ENCODE measurements around the gene HDAC4.

DNA sequence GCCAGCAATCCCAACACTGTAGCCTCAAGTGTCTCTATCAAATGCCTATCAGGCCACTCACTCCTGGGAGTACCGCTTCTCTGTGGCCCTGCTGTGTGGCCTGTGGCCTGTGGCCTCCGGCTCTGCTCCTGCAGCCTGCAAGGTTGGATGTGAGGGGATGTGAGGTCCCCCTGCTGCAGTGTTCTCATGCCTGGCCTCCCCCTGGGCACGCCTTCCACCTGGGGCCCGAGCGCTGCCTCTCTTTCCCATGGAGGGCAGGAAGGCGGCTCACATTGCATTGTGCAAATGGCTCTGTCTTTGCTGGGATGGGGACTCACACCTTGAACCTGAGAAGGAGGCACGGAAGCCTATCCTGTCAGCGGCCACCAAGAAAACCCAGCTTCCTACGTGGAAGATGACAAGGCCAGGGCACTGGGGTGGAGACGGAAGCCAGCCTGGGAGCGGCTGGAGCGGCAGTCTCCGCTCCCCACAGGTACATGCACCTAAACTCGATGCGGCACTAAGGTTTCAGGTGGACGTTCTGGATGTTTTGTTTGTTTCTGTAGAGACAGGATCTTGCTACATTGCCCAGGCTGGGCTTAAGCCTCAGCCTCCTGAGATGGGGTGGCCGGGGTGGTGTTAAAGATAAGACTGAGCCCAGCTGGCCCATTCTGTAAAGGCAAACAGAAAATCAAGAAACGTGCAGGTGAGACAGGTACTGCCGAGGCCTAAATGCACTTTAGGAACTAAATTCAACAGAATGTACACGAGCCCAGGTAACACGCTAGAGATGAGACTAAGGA is 140.1 kb downstream of the HDAC4 start:
- TF ChIP-seq CTCF (IDR thresholded peaks at IDR 0.05), result no peak
- no peak for TF ChIP-seq JUN (IDR thresholded peaks at IDR 0.05)
- no peak for TF ChIP-seq RAD21 (conservative IDR thresholded peaks at IDR 0.05 in 1 of 2, IDR thresholded peaks at IDR 0.05 in 1 of 2)
- TF ChIP-seq, protein P1, sequence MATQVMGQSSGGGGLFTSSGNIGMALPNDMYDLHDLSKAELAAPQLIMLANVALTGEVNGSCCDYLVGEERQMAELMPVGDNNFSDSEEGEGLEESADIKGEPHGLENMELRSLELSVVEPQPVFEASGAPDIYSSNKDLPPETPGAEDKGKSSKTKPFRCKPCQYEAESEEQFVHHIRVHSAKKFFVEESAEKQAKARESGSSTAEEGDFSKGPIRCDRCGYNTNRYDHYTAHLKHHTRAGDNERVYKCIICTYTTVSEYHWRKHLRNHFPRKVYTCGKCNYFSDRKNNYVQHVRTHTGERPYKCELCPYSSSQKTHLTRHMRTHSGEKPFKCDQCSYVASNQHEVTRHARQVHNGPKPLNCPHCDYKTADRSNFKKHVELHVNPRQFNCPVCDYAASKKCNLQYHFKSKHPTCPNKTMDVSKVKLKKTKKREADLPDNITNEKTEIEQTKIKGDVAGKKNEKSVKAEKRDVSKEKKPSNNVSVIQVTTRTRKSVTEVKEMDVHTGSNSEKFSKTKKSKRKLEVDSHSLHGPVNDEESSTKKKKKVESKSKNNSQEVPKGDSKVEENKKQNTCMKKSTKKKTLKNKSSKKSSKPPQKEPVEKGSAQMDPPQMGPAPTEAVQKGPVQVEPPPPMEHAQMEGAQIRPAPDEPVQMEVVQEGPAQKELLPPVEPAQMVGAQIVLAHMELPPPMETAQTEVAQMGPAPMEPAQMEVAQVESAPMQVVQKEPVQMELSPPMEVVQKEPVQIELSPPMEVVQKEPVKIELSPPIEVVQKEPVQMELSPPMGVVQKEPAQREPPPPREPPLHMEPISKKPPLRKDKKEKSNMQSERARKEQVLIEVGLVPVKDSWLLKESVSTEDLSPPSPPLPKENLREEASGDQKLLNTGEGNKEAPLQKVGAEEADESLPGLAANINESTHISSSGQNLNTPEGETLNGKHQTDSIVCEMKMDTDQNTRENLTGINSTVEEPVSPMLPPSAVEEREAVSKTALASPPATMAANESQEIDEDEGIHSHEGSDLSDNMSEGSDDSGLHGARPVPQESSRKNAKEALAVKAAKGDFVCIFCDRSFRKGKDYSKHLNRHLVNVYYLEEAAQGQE (IDR thresholded peaks at IDR 0.05), result no peak
- TF ChIP-seq ZNF302 (CRISPR knock-in tag; IDR thresholded peaks at IDR 0.05), result no peak
- no peak for TF ChIP-seq POLR2A (IDR thresholded peaks at IDR 0.05; ENCODE audit: low read length)
- no peak for TF ChIP-seq KDM5A (IDR thresholded peaks at IDR 0.05)
- no peak for TF ChIP-seq MYC (IDR thresholded peaks at IDR 0.05; ENCODE audit: borderline replicate concordance, low read length)
- TF ChIP-seq RARB (CRISPR knock-in tag; IDR thresholded peaks at IDR 0.05), result no peak
- TF ChIP-seq, protein P2, sequence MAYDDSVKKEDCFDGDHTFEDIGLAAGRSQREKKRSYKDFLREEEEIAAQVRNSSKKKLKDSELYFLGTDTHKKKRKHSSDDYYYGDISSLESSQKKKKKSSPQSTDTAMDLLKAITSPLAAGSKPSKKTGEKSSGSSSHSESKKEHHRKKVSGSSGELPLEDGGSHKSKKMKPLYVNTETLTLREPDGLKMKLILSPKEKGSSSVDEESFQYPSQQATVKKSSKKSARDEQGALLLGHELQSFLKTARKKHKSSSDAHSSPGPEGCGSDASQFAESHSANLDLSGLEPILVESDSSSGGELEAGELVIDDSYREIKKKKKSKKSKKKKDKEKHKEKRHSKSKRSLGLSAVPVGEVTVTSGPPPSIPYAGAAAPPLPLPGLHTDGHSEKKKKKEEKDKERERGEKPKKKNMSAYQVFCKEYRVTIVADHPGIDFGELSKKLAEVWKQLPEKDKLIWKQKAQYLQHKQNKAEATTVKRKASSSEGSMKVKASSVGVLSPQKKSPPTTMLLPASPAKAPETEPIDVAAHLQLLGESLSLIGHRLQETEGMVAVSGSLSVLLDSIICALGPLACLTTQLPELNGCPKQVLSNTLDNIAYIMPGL (CRISPR knock-in tag; IDR thresholded peaks at IDR 0.05; ENCODE audit: borderline replicate concordance), result no peak

Measured in A549 (cell line).